Chondrocyte (in vitro differentiated cells): ENCODE data around the gene GALR2. TPM values are rescaled to one million over a fixed set of nuclear protein-coding genes. Genes with fewer than 3 reads are reported as not detected.

Experiments
- DNase-seq: peaks from one replicate; pipeline ENCODE4 v3.0.0; 2021; ENCODE audit warnings: mixed read lengths, low spot score
- H3K27ac Mint-ChIP-seq: one replicate; pipeline ENCODE4 v1.8.0; 2021; ENCODE audit warnings: mild to moderate bottlenecking, moderate library complexity, mixed read lengths; ENCODE audit not compliant: unreplicated experiment
- H3K27me3 Mint-ChIP-seq: 2 replicates; pipeline ENCODE4 v1.8.0; 2021; ENCODE audit warnings: low read depth, mixed read lengths
- H3K36me3 Mint-ChIP-seq: 2 replicates; pipeline ENCODE4 v1.8.0; 2021; ENCODE audit warnings: low read depth, mixed read lengths
- H3K4me1 Mint-ChIP-seq: 2 replicates; pipeline ENCODE4 v1.8.0; 2021; ENCODE audit warnings: low read depth, mild to moderate bottlenecking, mixed read lengths
- H3K4me3 Mint-ChIP-seq: one replicate; pipeline ENCODE4 v1.8.0; 2021; ENCODE audit warnings: mild to moderate bottlenecking, moderate library complexity, mixed read lengths; ENCODE audit not compliant: unreplicated experiment
- H3K9me3 Mint-ChIP-seq: 2 replicates; pipeline ENCODE4 v1.8.0; 2021; ENCODE audit warnings: low read depth, mixed read lengths
- total RNA-seq: library from RNA; stranded (reverse); gene quantifications from 3 replicates; pipeline ENCODE4 v1.2.1, GENCODE V29; 2021
- TF ChIP-seq, protein P1 (sequence below): fragments of 200-600 bp; sonication (generic); IDR thresholded peaks from 2 replicates; pipeline ENCODE4 v1.5.0; 2021; ENCODE audit warnings: antibody characterized with exemption, mild to moderate bottlenecking, moderate library complexity

GALR2 gene
- total RNA-seq, 1 donor from 2014 or later: not detected

GRCh38 chr17:76079956-76080767, 5.6 kb downstream of the GALR2 start:
- Mint-ChIP-seq H3K36me3 (peaks cover 15% of the 10 kb centered on the region), H3K4me1 (peaks cover 9% of the 10 kb centered on the region), H3K9me3 (no peaks in the 10 kb centered on the region), H3K4me3 (no peak overlapping the region), H3K27ac (no peak overlapping the region), H3K27me3 (peaks cover 44% of the 10 kb centered on the region)
- peak; percentile 83 for DNase-seq
- TF ChIP-seq, protein P1, sequence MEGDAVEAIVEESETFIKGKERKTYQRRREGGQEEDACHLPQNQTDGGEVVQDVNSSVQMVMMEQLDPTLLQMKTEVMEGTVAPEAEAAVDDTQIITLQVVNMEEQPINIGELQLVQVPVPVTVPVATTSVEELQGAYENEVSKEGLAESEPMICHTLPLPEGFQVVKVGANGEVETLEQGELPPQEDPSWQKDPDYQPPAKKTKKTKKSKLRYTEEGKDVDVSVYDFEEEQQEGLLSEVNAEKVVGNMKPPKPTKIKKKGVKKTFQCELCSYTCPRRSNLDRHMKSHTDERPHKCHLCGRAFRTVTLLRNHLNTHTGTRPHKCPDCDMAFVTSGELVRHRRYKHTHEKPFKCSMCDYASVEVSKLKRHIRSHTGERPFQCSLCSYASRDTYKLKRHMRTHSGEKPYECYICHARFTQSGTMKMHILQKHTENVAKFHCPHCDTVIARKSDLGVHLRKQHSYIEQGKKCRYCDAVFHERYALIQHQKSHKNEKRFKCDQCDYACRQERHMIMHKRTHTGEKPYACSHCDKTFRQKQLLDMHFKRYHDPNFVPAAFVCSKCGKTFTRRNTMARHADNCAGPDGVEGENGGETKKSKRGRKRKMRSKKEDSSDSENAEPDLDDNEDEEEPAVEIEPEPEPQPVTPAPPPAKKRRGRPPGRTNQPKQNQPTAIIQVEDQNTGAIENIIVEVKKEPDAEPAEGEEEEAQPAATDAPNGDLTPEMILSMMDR: peak; percentile 24

GRCh38 chr17:76080768-76081287, 6.2 kb downstream of the GALR2 start:
- Mint-ChIP-seq H3K4me3 (no peak overlapping the region), H3K27me3 (peaks cover 38% of the 10 kb centered on the region), H3K9me3 (no peaks in the 10 kb centered on the region)

DNA sequence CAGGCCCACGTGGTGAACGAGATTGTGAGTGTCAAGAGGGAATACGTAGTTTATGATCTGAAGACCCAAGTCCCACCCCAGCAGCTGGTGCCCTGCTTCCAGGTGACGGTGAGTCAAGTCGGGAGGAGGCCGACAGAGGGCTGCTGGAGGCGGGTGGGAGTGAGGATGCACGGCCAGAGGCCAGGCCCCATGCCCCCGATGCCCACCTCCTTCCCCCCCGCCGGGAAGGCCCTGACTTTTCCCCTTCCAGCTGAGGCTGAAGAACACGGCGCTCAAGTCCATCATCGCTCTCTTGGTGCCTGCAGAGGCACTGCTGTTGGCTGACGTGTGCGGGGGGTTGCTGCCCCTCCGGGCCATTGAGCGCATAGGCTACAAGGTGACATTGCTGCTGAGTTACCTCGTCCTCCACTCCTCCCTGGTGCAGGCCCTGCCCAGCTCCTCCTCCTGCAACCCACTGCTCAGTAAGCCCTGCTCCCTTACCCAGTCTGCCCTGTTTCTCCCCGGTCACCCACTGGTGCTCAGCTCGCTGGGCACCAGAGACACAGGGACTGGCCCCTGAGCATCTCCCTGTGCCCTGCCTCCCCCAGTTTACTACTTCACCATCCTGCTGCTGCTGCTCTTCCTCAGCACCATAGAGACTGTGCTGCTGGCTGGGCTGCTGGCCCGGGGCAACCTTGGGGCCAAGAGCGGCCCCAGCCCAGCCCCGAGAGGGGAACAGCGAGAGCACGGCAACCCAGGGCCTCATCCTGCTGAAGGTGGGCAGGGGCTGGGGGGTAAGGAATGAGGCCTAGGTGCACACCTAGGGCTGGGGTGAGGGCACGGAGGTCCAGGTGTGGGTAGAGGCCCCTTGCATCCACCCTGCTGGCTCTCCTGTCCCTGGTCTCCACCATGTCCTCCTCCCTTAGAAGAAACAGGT, 7.0 kb downstream of the GALR2 start:
- Mint-ChIP-seq H3K9me3 (no peaks in the 10 kb centered on the region), H3K36me3 (peaks cover 19% of the 10 kb centered on the region), H3K27ac (no peak overlapping the region), H3K27me3 (peaks cover 32% of the 10 kb centered on the region), H3K4me1 (peaks cover 3% of the 10 kb centered on the region), H3K4me3 (no peak overlapping the region)
- DNase-seq: peak; percentile 72
- TF ChIP-seq, protein P1: no peak

More at GRCh38 chr17:76080768-76081287, 6.2 kb downstream of the GALR2 start:
- peaks cover 18% of the 10 kb centered on the region for H3K36me3 Mint-ChIP-seq
- no peak overlapping the region for H3K27ac Mint-ChIP-seq
- TF ChIP-seq, protein P1: no peak
- DNase-seq: no peak
- peaks cover 3% of the 10 kb centered on the region for H3K4me1 Mint-ChIP-seq

DNA sequence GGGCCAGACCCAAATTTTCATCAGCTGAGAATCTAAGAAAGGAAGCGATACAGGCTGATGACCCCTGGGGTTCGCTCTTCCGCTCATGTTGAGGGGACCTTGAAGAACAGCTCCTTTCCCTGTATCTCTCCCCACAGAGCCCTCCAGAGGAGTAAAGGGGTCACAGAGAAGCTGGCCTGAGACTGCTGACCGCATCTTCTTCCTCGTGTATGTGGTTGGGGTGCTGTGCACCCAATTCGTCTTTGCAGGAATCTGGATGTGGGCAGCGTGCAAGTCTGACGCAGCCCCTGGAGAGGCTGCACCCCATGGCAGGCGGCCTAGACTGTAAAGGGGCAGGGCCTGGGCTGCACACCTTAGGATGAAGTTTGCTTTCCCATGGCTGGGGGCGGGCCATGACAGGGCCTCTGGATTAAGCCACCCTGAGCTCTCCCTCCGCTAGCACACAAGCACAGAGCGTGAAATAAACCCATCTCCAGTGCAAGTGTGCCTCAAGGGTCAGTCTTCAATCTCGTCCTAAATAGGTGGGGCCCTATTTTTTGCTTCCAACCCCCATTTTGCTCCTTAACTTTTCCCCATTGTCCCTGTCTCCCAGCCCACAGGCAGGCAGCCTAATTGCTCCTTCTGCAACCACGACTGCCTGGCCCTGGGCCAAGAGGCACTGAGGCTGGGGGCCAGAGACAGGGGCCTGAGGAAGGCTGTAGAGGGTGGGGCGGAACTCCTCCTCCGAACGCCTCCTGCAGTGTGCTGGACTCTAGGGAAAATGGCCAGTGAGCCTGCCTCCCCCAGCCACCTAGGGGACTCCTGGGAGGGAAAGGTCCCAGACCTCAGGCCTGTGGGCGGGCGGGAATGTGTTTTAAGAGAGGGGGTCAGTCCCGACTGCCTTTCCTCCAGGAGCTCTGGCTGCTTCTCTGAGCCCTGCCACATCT, 8.0 kb downstream of the GALR2 start:
- Mint-ChIP-seq H3K9me3 (no peaks in the 10 kb centered on the region), H3K4me1 (peaks cover 3% of the 10 kb centered on the region), H3K27ac (no peak overlapping the region), H3K27me3 (peaks cover 21% of the 10 kb centered on the region), H3K4me3 (no peak overlapping the region), H3K36me3 (peaks cover 23% of the 10 kb centered on the region)
- DNase-seq: peak; percentile 79
- TF ChIP-seq, protein P1: no peak
